GM19467 (cell line): ENCODE results near the gene HOXB7.

Experiments
- ATAC-seq: cut with Tn5 transposase; IDR thresholded peaks from one replicate; pipeline ENCODE4 v1.9.1; 2021; ENCODE audit warnings: mild to moderate bottlenecking, moderate library complexity; ENCODE audit not compliant: unreplicated experiment

The HOXB7 gene

GRCh38 chr17:48637323-48638260, 26.8 kb upstream of the HOXB7 start:
- ATAC-seq, result no peak

DNA sequence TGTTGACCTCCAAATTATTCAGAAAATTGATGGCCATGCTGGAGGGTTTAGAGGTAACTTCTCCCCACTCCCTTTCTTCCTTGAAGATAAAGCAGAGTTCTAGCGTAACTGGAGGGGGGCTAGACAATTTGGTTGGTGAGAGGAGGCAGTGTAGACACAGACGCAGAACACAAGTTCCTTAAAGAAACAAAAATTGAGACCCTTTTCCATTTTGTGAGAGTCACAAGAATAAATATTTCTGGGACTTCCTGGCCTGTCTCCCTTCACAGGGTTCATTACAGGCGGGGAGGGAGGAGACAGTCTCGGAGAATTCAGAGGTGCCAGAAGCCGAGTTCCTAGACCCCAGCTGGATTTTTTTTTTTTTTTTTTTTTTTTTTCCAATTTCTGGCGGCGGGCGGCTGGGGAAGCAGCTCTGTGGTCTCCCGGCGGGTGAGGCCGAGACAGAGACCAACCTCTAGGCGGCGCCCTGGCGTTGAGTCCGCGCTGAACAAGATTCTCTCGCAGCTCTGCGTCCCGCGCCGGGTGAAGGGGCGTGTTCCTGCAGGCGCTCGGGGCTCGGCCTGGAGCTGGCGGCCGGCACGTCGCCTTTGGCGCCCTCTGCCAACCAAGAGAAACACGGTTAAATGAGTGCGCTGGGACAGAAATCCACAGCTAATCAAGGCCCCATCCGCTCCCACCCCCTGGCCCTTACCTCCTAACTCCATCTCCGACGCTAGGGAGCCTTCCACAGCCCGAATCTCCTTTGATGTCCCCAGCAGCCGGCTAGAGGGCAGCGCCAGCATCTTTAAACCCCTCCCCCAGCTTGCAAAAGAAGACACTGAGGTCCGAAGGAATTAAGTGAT, 25.6 kb upstream of the HOXB7 start:
- no peak for ATAC-seq

DNA sequence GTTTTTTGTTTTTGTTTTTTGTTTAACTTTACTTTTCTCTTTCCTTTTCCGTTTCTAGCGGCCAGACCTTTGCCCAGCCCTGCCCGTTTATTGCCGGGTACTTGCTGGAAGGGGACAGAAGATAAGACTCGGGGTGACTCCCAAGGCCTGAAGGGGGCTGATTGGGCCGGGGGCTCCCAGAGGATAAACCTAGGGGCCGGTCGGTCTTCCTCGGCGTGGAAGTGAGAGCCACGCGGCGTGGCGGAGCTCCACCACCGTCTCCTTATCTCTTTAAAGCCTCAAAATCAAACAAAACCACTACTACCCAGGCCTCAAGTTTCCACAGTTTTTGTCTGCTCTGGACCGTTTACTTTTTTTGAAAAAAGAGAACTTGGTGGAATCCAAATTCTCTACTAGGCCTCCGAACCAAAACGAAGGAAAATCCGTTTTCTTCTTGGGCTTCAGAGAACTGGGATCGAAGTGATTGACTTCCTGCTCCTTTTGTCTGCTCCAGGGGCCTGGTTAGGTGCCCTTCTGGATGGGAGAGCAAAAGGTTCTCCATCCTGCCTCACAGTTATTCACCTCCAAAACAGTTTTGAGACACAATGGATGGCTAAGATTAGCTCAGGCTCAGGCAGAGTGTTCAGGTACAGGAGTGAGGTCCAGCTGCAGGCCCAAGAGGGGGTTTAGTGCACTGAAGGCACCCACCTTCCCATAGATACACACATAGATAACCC, 23.8 kb upstream of the HOXB7 start:
- ATAC-seq, result no peak

DNA sequence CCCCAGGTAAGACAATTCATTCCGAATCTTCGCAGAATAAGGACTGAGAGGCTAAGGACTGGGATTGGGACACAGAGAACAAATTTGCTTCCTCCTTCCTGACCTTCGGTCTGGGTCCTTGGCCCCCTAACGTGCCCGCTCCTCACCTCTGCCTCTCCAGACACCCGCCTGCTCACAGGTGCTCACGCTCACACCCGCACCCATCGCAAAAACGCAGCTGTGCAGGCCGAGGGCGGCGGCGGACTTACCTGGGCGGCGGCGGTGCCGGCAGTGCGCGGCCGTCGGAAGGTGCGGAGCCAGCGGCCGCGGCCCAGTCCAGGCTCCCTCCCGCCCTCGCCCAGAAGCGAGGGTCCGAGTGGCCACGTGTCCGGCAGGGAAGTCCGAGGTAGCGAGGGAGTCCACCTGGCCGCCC, 22.5 kb upstream of the HOXB7 start:
- no peak for ATAC-seq

DNA sequence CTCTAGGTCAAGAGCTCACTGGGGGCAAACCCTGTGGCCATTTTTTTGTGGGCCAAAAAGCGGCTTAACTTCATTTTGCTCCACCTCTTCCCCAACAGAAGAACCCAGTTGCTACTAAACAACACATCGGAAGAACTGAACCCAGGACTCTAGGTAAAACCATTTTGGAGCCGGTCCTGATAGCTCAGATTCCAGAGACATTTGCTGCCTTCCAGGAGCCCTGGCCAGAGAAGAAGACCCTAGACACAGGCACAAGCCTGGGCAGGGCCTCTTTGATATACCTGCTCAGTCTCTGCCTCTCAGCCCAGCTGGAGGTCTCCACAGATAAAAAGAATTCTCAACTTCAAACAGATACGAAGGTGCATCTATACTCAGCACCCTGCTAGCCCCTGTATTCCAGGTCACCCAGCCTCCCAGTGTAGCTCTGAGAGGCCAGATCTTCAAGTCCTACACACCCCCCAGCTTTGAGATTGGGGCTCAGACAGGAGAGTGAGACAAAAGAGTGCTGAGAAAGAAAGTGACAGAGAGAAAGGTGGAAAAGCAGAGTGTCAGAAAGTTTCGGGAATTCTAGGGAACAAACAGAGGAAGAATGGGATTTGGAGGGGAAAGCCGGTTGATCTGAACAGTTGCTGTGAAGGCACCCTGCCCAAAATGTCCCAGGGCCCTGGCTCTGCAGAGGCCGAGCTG, 21.9 kb upstream of the HOXB7 start:
- ATAC-seq, result no peak

GRCh38 chr17:48631693-48632578, 21.1 kb upstream of the HOXB7 start:
- no peak for ATAC-seq

DNA sequence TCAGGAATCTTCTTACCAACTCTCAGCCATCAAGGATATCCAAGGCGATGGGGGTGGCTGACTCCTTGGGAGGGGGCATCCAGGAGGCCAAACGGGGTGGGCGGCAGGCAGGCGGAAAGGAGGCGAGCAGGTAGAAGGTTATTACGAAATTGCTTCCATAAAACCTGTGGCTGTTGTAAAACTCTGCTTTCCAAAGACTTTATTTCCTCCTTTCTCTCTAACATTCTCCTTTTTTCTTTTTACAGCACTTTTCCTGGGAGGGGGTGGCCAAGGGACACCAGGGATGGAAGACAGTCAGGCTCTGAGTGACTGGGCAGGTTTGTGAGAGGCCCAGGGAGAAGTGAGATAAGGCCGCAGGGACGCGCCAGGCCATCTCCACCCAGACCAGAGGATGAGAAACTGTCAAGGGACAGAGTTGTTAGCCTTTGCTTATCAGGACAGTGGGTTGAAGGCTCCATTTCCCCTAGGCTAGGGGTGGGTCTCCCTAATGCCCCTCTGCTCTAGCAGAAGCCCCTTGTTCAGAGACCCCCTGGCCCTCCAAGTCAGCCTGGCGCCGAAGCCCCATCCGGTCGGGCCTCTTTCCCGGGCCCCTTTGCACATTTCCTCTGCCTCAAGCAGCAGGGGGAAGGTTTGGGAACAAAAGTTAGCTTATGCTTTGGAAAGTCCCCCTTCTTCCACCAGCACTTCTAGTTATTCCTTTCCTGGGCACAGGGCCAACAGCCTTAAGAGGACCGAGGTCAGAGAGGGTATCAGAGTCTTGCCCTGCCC, 20.3 kb upstream of the HOXB7 start:
- no peak for ATAC-seq

DNA sequence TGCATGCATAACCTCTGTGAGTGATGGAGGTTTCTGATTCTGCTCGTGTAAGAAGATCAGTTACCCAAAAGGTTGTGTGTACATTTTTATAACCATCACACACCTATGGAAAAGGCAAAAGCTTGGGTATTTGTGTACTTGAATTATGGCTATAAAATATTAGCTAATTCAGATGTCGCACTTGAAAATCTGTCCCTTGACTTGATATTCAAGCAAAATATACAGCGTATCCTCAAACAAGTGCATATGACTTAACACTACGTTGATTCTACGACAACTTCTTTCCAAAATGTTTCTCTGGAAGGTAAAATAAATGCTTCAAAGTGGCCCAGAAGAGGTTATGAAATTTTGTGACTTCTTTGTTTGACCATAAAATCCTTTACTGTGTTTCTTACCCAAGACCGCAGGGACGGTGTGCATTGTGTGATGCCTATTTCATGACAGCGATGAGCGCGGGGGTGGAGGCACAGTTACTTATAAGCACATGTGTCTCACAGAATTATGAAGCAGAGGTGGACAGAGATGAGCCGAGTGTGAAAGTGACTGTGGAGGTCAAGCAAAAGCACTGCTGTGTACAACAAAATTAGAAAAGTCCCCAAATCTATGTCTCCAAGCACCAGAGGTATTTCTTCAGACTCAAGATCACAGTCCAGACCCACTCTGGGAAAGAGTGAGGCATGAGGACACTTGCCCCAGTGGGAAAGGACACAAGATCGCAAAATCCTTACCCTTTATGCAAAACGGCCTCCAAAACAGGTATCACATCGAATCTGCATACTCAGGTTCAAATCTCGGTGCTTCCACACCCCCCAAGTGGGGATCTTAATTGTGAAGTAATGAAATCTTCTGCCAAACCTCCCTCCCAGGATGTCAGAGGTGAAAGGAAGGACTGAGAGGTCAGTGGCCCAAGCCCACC, 19.4 kb upstream of the HOXB7 start:
- no peak for ATAC-seq

DNA sequence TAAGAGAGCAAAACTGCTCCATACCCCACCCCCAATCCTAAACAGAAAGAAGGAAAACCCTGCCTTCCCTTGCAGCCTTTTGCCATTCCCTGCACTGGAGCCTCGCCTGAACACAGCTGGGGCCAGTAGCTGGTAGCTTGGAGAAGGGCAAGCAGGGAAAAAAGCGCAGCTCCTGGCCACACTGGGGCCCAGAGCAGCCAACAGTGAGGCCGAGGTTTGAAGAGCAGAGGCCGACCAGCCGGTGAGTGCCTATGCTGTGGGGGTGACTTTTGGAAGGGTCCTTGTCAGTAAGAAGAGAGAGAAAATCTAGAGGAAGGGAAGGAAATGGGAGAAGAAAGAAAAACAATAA, 18.6 kb upstream of the HOXB7 start:
- no peak for ATAC-seq

GRCh38 chr17:48628649-48629410, 18.0 kb upstream of the HOXB7 start:
- no peak for ATAC-seq

DNA sequence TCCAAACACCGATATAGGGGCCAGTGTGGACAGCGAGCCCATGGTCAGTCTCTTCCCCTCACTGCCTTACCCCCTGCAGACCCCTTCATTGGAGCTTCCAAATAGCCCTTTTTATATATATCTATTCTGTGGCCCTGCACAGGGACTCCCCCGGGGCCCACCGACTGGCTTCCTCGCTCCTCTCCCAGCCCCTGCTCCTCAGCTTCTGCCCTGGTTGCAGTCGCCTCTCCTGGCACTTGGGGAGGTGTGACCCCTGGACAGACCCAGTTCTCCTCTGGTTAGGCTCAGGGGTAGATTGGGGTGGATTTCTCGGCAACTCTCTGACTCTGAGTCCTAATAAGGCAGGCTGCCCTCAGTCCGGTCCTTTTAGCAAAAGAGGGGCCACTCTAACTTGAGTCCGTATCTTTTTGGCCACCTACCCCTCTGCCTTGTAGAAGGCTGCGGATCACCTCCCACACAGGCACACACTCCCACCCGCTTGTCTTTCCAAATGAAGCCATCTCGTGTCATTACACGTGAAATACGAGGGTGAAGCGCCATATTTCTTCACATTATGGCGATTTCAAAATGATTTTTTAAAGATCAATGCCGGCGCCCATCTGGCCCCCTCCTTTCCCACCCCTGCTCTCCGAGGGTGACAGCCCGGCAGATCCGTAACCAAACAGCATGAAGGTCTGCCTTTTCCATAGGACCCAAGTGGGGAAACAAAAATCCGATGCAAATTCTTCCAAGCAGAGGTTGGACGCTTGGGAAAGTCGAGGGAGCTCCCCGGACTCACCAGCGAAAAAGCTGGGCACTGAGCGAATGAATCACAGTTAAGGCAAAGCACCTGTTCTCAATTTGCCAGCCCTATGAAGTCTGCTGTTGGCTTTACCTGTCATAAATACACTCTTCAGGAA, 17.1 kb upstream of the HOXB7 start:
- no peak for ATAC-seq

DNA sequence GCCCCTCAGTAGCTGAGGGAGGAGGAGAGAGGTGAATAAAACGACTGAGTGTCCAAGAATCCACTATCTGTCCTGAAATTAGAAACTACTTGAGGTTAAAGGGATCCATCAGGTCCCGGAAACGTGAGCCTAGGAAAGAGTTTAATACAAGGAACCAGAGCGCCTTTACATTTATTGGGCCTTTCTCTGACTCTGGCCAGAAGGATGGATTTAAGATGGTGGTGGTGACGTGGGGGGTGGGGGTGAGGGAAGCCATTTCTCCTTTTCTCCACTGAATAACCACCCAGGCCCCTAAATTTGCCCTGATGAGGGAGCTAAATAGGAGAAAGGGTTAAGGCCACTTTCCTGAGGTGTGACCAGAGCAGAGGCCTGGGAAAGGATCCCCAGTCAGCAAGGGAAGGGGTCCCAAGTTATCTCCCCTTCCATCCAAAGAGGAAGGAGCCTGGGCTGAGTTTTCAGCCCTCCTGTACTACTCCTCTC, 16.3 kb upstream of the HOXB7 start:
- ATAC-seq, result no peak

DNA sequence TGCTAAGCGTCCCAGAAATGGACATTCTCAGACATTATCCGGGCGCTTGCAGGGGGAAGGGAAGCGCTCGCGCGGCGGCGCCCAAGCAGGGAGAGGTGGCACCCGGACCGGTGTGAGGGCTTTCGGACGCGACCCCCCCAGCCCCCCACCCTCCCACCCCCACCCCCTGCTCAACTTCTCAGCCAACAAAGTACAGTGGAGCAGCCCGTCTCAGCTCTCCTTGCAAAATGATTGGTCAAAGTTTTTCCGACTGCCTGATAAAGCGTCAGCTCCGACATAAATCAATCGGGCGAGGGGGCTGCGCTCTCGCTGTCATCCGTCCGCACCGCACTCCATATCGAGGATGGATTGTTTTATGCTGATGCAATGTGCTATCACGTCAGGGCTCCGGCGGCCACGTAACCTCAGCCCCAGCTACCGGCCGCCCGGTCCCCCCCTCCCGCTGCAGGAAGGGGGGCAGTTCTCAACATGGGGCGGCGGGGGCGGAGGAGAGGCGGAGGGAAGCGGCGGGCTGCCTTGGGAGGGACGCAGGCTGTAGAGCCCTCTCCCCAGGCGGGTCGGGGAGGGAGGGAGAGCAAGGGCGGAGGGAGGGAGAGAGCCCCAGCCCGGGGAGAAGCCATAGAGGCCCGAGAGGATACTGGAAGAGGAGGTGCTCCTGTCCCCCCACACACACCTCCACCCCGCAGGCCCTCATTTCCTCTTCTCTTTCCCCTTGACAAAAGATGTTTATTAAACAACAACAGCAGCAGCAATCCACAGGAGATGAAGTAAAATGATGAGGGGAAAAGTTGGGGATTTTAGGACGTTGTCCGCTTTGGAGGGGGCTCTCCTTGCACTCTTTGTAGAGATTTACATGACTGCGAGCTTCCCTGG, 15.7 kb upstream of the HOXB7 start, which contains the start of gene HOXB9:
Gene HOXB9 (minus strand): TSS at position 114 of the 873 bp plus-strand sequence. CDS start 89 bp downstream, at position 25.
- ATAC-seq, result no peak

DNA sequence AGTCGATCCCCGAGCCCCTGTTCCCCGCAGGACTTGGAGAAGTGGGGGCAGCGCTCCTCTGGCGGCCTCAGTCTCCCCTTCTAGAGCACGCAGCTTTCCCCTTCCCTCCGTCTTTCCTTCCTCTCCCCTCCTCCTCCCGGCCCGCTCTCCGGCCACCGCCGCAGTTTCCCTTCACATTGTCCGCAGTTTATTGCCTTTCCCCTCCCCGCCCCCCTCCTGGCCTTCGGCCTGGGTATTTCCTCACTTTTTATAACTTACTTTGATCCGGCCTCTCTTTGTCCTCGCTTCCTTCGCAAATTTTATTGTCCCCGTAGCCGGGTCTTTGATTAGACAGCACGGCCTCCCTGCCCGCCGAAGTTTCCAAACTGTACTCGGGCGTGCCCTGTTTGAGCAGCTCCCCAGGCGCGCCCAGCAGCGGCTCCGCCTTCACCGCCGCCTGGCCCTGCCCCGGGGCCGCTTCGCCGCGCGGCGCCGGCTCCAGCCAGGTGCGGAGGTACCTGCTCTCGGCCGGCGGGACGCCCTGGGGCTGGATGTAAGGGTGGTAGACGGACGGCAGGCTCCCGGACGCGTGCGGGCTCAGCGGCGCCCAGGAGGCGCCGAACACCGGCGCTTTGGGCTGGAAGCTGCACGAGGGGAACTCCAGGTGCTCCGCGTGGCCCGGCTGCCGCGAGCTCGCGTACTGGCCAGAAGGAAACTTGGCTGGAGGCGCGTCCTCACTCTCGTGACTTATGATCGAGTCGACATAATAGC, 14.9 kb upstream of the HOXB7 start:
- no peak for ATAC-seq
